ENCODE results near the gene SEC14L1.

DNA sequence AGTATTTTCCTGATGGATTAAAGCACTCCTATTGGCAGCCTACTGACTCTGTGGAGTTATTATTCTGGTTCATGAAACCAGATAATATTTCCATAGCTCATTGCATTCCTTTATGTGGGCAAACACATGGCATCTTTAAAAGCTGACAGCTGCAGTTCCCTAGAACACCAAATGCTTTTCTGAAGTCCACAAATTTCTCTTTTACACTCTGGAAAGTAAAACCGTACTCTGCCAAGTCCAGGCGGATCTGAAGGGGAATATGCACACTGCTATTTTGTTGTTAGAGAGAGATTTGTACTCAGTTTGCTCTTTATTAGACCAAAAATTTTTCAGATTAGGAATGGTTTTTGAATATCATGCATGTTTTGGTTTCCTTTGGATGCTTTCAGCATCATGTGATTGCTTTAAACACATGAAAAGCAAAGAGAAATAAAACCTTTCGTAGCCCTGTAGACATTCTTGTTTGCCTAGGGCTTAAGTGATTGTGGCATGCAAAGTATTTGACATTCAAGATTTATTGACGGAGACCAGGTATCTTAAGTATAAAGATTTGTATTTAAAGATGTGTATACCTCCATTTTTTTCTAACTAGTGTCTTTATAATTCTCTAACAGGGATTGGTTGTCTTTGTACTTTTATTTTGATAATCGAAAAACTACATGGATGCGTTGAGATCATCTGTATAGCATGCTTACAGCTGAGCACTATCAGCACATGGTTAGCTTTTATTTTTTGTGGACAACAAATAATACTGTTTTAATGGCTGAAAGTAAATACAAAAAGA is 19.5 kb downstream of the SEC14L1 start:
- TF ChIP-seq, protein P1, sequence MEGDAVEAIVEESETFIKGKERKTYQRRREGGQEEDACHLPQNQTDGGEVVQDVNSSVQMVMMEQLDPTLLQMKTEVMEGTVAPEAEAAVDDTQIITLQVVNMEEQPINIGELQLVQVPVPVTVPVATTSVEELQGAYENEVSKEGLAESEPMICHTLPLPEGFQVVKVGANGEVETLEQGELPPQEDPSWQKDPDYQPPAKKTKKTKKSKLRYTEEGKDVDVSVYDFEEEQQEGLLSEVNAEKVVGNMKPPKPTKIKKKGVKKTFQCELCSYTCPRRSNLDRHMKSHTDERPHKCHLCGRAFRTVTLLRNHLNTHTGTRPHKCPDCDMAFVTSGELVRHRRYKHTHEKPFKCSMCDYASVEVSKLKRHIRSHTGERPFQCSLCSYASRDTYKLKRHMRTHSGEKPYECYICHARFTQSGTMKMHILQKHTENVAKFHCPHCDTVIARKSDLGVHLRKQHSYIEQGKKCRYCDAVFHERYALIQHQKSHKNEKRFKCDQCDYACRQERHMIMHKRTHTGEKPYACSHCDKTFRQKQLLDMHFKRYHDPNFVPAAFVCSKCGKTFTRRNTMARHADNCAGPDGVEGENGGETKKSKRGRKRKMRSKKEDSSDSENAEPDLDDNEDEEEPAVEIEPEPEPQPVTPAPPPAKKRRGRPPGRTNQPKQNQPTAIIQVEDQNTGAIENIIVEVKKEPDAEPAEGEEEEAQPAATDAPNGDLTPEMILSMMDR (IDR thresholded peaks at IDR 0.05; ENCODE audit: borderline replicate concordance, extremely low read depth, low read length, poor library complexity, severe bottlenecking) = no peak
- no peak for TF ChIP-seq EZH2 (IDR thresholded peaks at IDR 0.05; ENCODE audit: borderline replicate concordance, low read depth, low read length, severe bottlenecking)
